Ureter (tissue), 1 donor: ENCODE data around the gene LAMA3. TPM values are rescaled to one million over a fixed set of nuclear protein-coding genes. Genes with fewer than 3 reads are reported as not detected.

Source experiments
- DNase-seq: peaks from one replicate; pipeline ENCODE4 v3.0.0-alpha.2; 2020; ENCODE audit warnings: low spot score
- total RNA-seq: library from RNA; stranded (reverse); gene quantifications from one replicate; pipeline ENCODE4 v1.2.4, GENCODE V29; 2023
- donor health status: DM: yes; HTN: yes; CAD: no.

LAMA3 gene
- total RNA-seq, 1 donor from 2014 or later: 28.7 TPM

GRCh38 chr18:23936381-23936958, 247.2 kb downstream of the LAMA3 start:
- no peak for DNase-seq

DNA sequence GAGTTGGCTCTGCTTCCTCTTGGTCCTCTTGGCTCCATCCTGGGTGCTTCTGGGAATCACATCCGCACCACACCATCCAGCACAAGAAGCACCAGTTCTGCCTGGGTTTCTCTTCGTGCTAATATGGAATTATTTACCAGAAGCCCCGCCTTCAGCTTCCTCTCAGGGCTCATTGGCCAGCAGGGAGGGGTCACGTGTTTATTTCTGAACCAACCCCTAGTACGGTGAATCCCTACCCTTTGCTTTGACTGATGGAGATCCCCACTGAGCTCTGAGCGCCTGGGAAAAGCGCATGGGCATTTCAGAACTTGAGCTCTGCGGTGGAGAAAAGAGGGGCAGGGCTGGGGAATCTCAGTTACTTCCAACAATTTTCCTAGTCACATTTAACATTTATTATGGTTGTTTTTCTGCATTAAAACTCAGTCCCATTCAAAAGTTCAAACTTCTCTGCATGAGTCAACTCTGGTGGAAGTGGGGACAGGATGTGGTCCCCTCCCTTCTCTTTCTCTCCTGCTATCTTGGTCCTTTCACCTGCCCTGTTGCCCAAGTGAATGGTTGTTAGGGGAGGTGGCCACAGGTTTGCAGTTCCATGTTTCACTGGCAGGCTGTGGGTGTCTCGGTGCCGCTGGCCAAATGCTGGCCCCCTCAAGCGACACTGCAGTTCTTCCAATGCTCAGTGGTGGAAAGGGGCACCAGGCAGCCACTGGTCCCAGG, 248.9 kb downstream of the LAMA3 start:
- no peak for DNase-seq

GRCh38 chr18:23938901-23939341, 249.7 kb downstream of the LAMA3 start:
- no peak for DNase-seq

DNA sequence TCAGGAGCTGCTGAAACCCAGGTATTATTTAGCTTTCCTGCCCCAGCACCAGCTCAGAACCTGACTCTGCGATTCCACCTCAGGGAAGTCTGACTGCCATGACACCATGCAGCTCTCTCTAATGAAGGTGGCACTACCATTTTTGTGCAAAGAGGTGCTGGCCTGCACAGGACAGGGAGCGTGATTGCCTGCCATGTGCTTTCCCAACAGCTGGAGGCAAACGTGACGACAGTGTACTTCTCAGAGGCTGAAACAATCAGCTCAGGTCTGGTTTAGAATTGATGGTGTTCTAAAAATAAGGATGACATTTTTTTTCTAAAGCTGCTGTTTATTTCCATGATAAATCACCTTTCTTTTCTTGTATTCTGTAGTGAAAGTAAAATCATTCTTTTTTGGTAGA, 250.1 kb downstream of the LAMA3 start:
- DNase-seq: no peak

DNA sequence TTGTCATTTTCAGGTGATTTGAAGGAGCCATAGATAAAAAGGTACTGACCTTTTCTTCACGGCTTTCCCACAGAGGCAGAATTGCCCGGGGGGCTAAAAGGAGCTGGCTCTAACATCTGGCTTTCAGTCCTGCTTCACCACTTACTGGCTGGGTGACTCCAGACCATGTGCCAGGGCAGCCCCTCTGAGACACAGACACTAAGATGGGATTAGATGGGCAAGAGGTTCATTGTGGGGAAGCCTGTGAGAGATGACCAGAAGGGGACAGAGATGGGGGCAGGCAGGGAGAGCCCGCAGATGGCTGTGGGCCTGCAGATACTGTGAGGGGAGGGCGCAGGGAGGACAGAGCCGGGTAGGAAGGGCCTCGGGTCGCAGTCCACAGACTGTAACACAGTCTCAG, 250.6 kb downstream of the LAMA3 start:
- DNase-seq: no peak

- no peak for DNase-seq
Observed at GRCh38 chr18:23941791-23942190, 252.5 kb downstream of the LAMA3 start.

- DNase-seq: no peak
Observed at GRCh38 chr18:23943104-23943503, 253.9 kb downstream of the LAMA3 start.

DNA sequence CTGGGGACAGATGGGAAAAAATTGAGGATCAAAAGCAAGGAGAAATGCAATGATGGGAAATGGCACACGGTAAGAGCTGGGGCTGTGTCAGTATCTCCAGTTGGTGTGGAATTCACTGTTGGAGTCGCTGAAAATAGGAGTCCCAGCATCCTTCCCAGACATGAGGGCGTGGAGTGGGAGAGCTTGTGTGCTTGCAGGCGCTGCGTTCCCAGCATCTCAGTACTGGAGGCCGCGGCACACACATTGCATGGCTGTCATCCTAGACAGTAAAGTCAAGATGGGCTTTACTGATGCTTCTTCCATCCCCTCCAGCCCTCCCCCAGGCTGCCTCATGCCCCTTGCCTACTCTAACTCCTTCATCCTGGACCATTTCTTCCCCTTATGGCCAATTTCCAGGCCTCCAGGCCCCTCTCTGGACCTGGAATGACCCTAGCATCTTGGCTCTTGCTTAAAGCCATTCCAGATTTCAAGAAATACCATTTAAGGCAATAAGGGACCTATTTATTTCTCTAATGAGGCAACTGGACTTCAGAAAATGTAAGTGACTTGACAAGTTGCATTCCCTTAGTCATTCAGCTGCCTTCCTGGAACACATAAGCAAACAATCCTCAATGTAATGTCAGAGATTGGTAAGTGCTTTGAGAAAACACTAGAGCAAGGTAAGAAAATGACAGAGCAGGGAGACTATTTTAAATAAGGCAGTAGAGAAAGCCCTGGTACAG, 254.8 kb downstream of the LAMA3 start:
- no peak for DNase-seq

GRCh38 chr18:23945416-23946079, 256.3 kb downstream of the LAMA3 start:
- no peak for DNase-seq

- DNase-seq: no peak
Observed at GRCh38 chr18:23949863-23950262, 260.6 kb downstream of the LAMA3 start.

DNA sequence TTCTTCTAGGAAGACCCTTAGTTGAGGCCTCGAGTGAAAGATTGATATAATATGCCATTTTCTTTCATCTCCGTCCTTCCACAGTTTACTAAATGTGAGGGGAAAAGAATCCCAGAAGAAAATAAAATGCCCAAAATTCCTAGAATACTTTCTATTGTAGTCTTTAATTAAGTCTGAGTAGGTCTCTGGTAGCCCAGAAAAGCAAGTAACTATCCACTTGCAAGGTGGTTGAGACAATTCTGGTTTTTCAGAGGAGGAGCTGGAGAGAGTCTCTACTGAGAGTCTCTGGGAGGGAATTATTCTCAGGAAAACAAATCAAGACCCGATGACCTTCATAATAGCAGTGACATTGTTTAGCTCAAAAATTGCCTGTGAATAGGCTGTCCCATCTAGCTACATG, 261.4 kb downstream of the LAMA3 start:
- DNase-seq: no peak

DNA sequence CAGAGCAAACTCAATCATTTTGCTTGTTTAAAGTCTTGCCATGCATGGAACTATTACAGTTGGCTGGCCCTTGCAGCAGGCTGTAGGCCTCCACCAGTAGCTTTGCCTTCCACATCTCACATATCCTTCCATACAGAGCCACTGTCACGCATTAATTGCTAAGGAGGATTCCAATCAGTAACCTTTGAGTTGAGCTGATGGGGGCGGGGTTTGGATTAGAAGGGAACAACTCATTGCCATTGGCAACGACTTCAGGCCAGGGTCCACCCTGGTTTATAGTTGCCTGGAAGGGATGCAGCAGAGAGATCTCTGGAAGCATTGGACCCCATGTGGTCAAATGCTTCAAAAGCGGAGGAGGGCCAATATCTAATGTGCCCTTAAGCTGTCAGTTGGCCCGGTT, 262.0 kb downstream of the LAMA3 start:
- DNase-seq: peak; percentile 29

DNA sequence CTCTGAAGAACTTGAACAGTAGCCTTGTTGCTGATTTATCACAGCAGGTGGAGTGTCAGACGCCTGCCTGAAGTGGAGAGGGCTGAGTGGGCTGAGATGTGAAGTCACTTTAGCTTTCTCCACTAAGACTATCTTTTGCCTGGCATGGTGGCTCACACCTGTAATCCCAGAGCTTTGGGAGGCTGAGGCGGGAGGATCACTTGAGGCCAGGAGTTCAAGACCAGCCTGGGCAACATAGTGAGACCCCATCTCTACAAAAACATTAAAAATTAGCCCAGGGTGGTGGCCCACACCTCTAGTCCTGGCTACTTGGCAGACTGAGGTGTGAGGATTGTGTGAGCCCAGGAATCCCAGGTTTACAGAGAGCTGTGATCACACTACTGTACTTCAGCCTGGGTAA, 264.7 kb downstream of the LAMA3 start:
- peak; percentile 27 for DNase-seq

- DNase-seq: no peak
Observed at GRCh38 chr18:23956483-23956882, 267.2 kb downstream of the LAMA3 start.

DNA sequence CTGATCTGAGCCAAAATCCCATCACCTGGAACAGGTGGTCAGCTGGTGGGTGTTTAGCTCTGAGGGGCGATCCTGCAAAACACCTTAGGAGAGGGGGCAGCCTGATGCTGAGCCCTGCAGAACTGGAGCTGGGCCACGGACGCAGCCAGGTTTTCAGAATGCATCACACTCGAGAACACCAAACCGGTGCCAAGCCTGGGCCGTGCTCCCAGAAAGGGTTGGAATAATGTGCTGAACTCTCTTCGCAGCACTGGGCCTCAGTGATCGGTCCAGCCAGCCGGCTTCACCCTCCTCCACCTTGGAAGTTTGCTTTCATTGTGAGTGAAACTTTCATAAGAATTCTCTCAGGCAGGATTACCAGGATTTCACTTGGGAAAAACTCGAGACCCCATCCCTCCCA, 268.8 kb downstream of the LAMA3 start:
- peak; percentile 80 for DNase-seq

- DNase-seq: peak; percentile 31
Observed at GRCh38 chr18:23963443-23964165, 274.4 kb downstream of the LAMA3 start.

GRCh38 chr18:23964282-23965238, 275.3 kb downstream of the LAMA3 start:
- DNase-seq: peak; percentile 47

DNA sequence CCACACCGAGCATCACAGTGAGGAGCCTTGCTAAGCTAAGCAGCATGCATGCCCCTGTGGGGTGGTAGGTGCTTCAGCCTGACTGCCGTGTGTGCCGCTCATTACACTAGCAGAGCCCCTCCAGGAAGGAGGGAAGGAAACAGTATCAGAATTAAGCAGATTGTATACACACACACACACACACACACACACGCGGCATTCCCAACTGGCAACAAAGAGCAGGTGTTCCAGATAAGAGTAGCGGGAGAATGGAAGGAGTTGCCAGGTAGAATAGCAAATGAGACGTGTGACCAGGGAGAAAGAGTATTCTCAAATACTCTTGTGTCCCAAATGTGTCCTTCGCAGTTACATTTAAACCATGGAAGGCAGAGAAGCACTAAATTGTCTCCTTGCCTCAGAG, 277.7 kb downstream of the LAMA3 start:
- no peak for DNase-seq

DNA sequence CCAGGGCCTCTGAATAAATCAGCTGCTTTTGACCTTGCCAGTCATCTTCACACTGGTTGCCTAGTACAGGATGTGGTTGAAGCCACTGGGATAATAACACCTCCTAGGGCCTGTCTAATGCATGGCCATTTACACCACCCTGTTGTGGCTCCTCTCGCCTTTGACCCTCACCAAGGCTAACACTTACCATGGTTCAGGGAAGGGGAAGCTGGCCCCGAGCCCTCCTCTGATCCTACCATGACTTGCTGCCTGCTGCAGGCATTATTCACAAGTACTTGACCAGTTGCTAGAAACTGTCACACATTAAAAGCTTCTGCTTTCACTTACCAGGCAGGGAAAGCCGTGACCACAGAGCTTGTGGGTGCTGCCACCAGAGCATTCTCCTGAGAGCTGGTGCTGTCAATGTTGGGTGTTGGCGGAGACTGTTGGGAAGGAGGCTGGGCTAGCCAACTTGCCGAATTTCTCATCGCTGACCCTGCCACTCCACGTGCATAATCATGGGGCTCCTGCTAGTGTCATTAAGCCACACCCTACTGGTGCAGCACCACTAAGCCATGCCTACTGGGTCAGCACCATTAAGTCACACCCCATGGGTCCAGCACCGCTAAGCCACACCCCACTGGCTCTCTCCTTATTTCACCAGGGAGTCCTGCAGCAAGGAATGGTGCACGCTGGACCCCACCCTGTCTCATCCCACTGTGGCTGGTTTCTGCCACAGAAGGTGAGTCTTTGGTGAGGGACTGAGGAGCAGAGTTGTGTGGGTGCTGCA, 278.3 kb downstream of the LAMA3 start:
- DNase-seq: no peak
